K562 (cell line): ENCODE results near the gene TRIP10. TPM values are rescaled to one million over a fixed set of nuclear protein-coding genes. Genes with fewer than 3 reads are reported as not detected.

Experiments used
- ATAC-seq: fragments of 200-7000 bp; cut with Tn5 transposase; 3 replicates; pipeline ENCODE4 v1.9.1; 2020; ENCODE audit warnings: moderate library complexity
- BruUV-seq: library from RNA; stranded (reverse); fragments of 400-500 nt; replicated peaks from 2 replicates; lab custom pipeline; 2021; lab: Mats Ljungman, UMichigan
- CTCF ChIA-PET: fragments of 300-600 bp; formaldehyde crosslinking; extraction: SDS; loops from one replicate; lab custom pipeline; 2021; ENCODE audit warnings: low intra/inter-chr PET ratio; lab: Yijun Ruan, JAX
- POLR2A ChIA-PET: fragments of 300-600, 350-650 bp; sonication (Branson Sonifier 250); formaldehyde crosslinking; extraction: SDS; loops from one replicate; lab custom pipeline; 2021; ENCODE audit warnings: antibody characterized with exemption, inconsistent platforms; lab: Yijun Ruan, JAX
- DNase-seq, 4 experiments: peaks; one replicate each; pipeline versions ENCODE4 v3.0.0 to v3.0.0-alpha.2; 2011 to 2018; ENCODE audit warnings: low spot score in 3 of 4, mixed read lengths in 3 of 4; ENCODE audit errors: extremely low read depth in 1 of 4
- FAIRE-seq: peaks from 2 replicates; lab custom pipeline; 2011; peaks lifted over from hg19 to GRCh38; lab: Jason Lieb, UNC
- H2AFZ ChIP-seq: 2 replicates; pipeline ENCODE4 v1.6.0; 2011; ENCODE audit warnings: low read depth, low read length, control low read depth, inconsistent platforms
- H3K27ac ChIP-seq: fragments of 200-600 bp; 3 replicates; pipeline ENCODE4 v1.8.0; 2011; ENCODE audit warnings: low read depth, mild to moderate bottlenecking, control low read depth, inconsistent platforms, low read length, moderate library complexity, mixed read lengths; ENCODE audit errors: extremely low read depth
- H3K27me3 ChIP-seq, 2 experiments: fragments of 300-600 bp in 1 of 2; 2 replicates in 1 of 2; 3 replicates in 1 of 2; pipeline versions ENCODE4 v1.6.0 to v1.8.0; 2011; ENCODE audit warnings: inconsistent platforms in 2 of 2, low read length in 2 of 2, mild to moderate bottlenecking in 1 of 2, mixed read lengths in 1 of 2, moderate library complexity in 1 of 2; ENCODE audit not compliant: control insufficient read depth in 2 of 2, insufficient read depth in 2 of 2
- H3K36me3 ChIP-seq: fragments of 300-600 bp; 3 replicates; pipeline ENCODE4 v1.8.0; 2011; ENCODE audit warnings: mild to moderate bottlenecking, low read length, inconsistent platforms; ENCODE audit not compliant: control insufficient read depth, insufficient read depth
- H3K4me1 ChIP-seq, 2 experiments: fragments of 200-600 bp in 1 of 2; replicated peaks in 1 of 2; 2 replicates in 1 of 2; 3 replicates in 1 of 2; pipeline versions ENCODE4 v1.5.1 to v1.8.0; 2011; ENCODE audit warnings: inconsistent platforms in 2 of 2, low read length in 2 of 2, mild to moderate bottlenecking in 1 of 2, mixed read lengths in 1 of 2, moderate library complexity in 1 of 2; ENCODE audit not compliant: control insufficient read depth in 2 of 2, insufficient read depth in 2 of 2
- H3K4me2 ChIP-seq: 2 replicates; pipeline ENCODE4 v1.6.1; 2011; ENCODE audit warnings: low read length, control low read depth, inconsistent platforms, mixed read lengths; ENCODE audit not compliant: insufficient read depth
- H3K4me3 ChIP-seq: fragments of 200-600 bp; sonication (generic), shearing (Covaris generic); 2 replicates; pipeline ENCODE4 v1.5.1; 2016; ENCODE audit warnings: control low read depth, inconsistent platforms
- H3K79me2 ChIP-seq: fragments of 200-600 bp; 3 replicates; pipeline ENCODE4 v1.8.0; 2011; ENCODE audit warnings: low read length, inconsistent platforms; ENCODE audit not compliant: control insufficient read depth, insufficient read depth
- H3K9ac ChIP-seq, 2 experiments: 2 replicates each; pipeline versions ENCODE4 v1.6.0 to v1.6.1; 2011; ENCODE audit warnings: low read depth in 2 of 2, low read length in 2 of 2, control low read depth in 1 of 2, inconsistent platforms in 1 of 2, mild to moderate bottlenecking in 1 of 2, mixed read lengths in 1 of 2; ENCODE audit not compliant: insufficient read depth in 1 of 2
- H3K9me1 ChIP-seq: one replicate; pipeline ENCODE4 v1.6.0; 2011; ENCODE audit warnings: inconsistent platforms, mild to moderate bottlenecking, low read length, moderate library complexity; ENCODE audit not compliant: control insufficient read depth, insufficient read depth
- H3K9me3 ChIP-seq: replicated peaks from 2 replicates; pipeline ENCODE4 v1.5.1; 2011; ENCODE audit warnings: low read depth, low read length, inconsistent platforms; ENCODE audit not compliant: control insufficient read depth, insufficient read depth
- H4K20me1 ChIP-seq: replicated peaks from 2 replicates; pipeline ENCODE4 v1.6.1; 2011; ENCODE audit warnings: low read length, inconsistent platforms, mixed read lengths; ENCODE audit not compliant: control insufficient read depth, insufficient read depth
- CHD4 ChIP-seq: fragments of 200-600 bp; sonication (generic); IDR thresholded peaks from 3 replicates; pipeline ENCODE4 v1.6.1; 2012; ENCODE audit warnings: low read depth, mild to moderate bottlenecking, mixed read lengths, low read length, inconsistent platforms; ENCODE audit not compliant: insufficient read depth, insufficient replicate concordance, poor library complexity, severe bottlenecking
- E2F6 ChIP-seq, 2 experiments: IDR thresholded peaks; 2 replicates each; pipeline ENCODE4 v1.6.1; 2011; ENCODE audit warnings: borderline replicate concordance in 1 of 2, control low read depth in 1 of 2, low read depth in 1 of 2, low read length in 1 of 2, mild to moderate bottlenecking in 1 of 2, mixed read lengths in 1 of 2, moderate library complexity in 1 of 2; ENCODE audit not compliant: insufficient read depth in 1 of 2, insufficient read length in 1 of 2, poor library complexity in 1 of 2, severe bottlenecking in 1 of 2; ENCODE audit errors: extremely low read depth in 1 of 2
- ERF ChIP-seq: fragments of 450-650 bp; formaldehyde crosslinking; IDR thresholded peaks from 2 replicates; pipeline ENCODE4 v1.4.0; 2020; ENCODE audit warnings: mild to moderate bottlenecking, mixed read lengths
- MAX ChIP-seq: sonication (generic); formaldehyde crosslinking; IDR thresholded peaks from 2 replicates; pipeline ENCODE4 v1.9.0; 2022; ENCODE audit warnings: mild to moderate bottlenecking, missing genetic modification reagents
- MYC ChIP-seq, 2 experiments: fragments of 250-450 bp in 1 of 2; sonication (Bioruptor Pico) in 1 of 2; IDR thresholded peaks; 2 replicates each; pipeline versions ENCODE4 v1.5.1 to v1.6.1; 2012 to 2021; ENCODE audit warnings: low read depth in 2 of 2, borderline replicate concordance in 1 of 2, improper control_type of control experiment in 1 of 2, low read length in 1 of 2, mild to moderate bottlenecking in 1 of 2, moderate library complexity in 1 of 2
- PRPF4 ChIP-seq: fragments of 200-400 bp; formaldehyde crosslinking; IDR thresholded peaks from one replicate; pipeline ENCODE4 v1.6.1; 2017; ENCODE audit warnings: low read length, low read depth, mild to moderate bottlenecking; ENCODE audit not compliant: insufficient read depth, poor library complexity, severe bottlenecking
- VEZF1 ChIP-seq: fragments of 200-800 bp; sonication (Bioruptor generic); IDR thresholded peaks from 2 replicates; pipeline ENCODE4 v1.6.1; 2017; ENCODE audit warnings: missing genetic modification characterization, missing compliant biosample characterization
- ZNF263 ChIP-seq: sonication (generic); formaldehyde crosslinking; IDR thresholded peaks from 2 replicates; pipeline ENCODE4 v1.8.0; 2022; ENCODE audit warnings: mild to moderate bottlenecking, missing genetic modification reagents, borderline replicate concordance
- WGBS: fragments of 100-300 bp; shearing (Covaris generic); methylation state at CpG from one replicate; pipeline ENCODE4 v1.1.6; 2016; ENCODE audit warnings: low coverage, mixed read lengths; ENCODE audit not compliant: insufficient coverage; ENCODE audit errors: missing lambda C conversion rate; 5-methylcytosine and 5-hydroxymethylcytosine counted together
- in situ Hi-C: fragments of 300-500 bp; cut with MboI; formaldehyde crosslinking; loops from 4 replicates; pipeline ENCODE4 v1.15.0; 2018; ENCODE audit warnings: inconsistent platforms, mixed read lengths
- intact Hi-C: fragments of 100-400 bp; cut with micrococcal nuclease; formaldehyde crosslinking; loops from 2 replicates; pipeline ENCODE4 v1.14.2; 2022
- polyA plus RNA-seq, 8 experiments: library from polyadenylated mRNA; depleted of rRNA in 4 of 8; stranded (reverse) in 5 of 8; unstranded in 3 of 8; fragments of >200 nt; fragmentation: Nextera tagmentation in 2 of 8; fragmentation: Illumina TruSeq in 1 of 8; extraction: Ambion mirVana in 2 of 8; extraction: Trizol in 1 of 8; gene quantifications; 2 replicates each; pipeline versions ENCODE4 v1.2.1 to v1.2.3, GENCODE V29; 2011 to 2014; ENCODE audit warnings: inconsistent platforms in 1 of 8, missing spikeins in 1 of 8
- total RNA-seq, 7 experiments: library from RNA; depleted of rRNA in 6 of 7; stranded (reverse); fragments of >200 nt in 6 of 7; fragmentation: Illumina TruSeq in 2 of 7; extraction: Trizol in 2 of 7; gene quantifications; 2 replicates each; pipeline versions ENCODE4 v1.2.1 to v1.2.3, GENCODE V29; 2011 to 2021; ENCODE audit warnings: low replicate concordance in 1 of 7

TRIP10 gene
- total and polyA plus RNA-seq, 9 of the 15 experiments (the other 6 are each of a cell fraction or from before 2014, with no cell fraction given), result 1.2 to 66.8 (median 36.1) TPM

GRCh38 chr19:6772028-6772865 lies 32.8 kb downstream of the TRIP10 start, which contains the start of gene VAV1:
Gene VAV1, plus strand, starts transcription at chr19:6772708. Its CDS starts 100 bp downstream, at chr19:6772808.
- Histone ChIP-seq H3K9ac (peak within 1 kb of the TSS; percentile 54 to 94), H3K4me3 (peak within 1 kb of the TSS; percentile 62), H3K27me3 (no peaks in the 10 kb centered on the region), H3K4me2 (peak within 1 kb of the TSS; percentile 90), H3K27ac (peak within 1 kb of the TSS; percentile 58), H3K9me3 (no peaks in the 10 kb centered on the region), H2AFZ (peak within 1 kb of the TSS; percentile 90), H3K79me2 (peaks cover 14% of the 10 kb centered on the region; the same call in 2 of the 3 replicates), H3K4me1 (peaks cover 0 to 32% of the 10 kb centered on the region in 2 experiments; a peak in 3 of 5 replicates), H4K20me1 (no peaks in the 10 kb centered on the region), H3K9me1 (no peaks in the 10 kb centered on the region), H3K36me3 (no peaks in the 10 kb centered on the region)
- ATAC-seq, result peak; percentile 79
- intact Hi-C loops (loop anchor here (2.0 kb wide), 1 partner anchor 35 kb away; the partner anchor contains the start of gene GPR108), in situ Hi-C loops (no loop called here)
- DNase-seq, result peak; percentile 75 to 88 (median 78)
- BruUV-seq, result no TSS peak
- ChIA-PET POLR2A (interaction anchor here (0.6 to 0.8 kb wide), 3 partner anchors 115 to 242 kb away, joined by 3 read pairs; partner anchors contain the start of genes ADGRE1 and TNFSF9), CTCF (no interaction called here)
- FAIRE-seq, result no peak
- WGBS, result 17% methylated on average over 20 of the region's 25 CpGs
- TF ChIP-seq ERF (CRISPR knock-in tag) (no peak), PRPF4 (no peak), VEZF1 (CRISPR knock-in tag) (peak; percentile 97), MYC (IDR thresholded peaks at IDR 0.05; ENCODE audit: low read depth, low read length) (peak; percentile 19; the same call in 1 of the 2 replicates), MYC (CRISPR knock-in tag; IDR thresholded peaks at IDR 0.05; ENCODE audit: borderline replicate concordance, low read depth) (no peak), E2F6 (IDR thresholded peaks at IDR 0.05; ENCODE audit: borderline replicate concordance in 1 of 2, extremely low read depth in 1 of 2, insufficient read depth in 1 of 2, insufficient read length in 1 of 2, low read depth in 1 of 2, low read length in 1 of 2, poor library complexity in 1 of 2, severe bottlenecking in 1 of 2) (peak in 1 of 2 experiments; percentile 34), MAX (CRISPR knock-in tag) (peak; percentile 46; the same call in 1 of the 2 replicates), ZNF263 (CRISPR knock-in tag) (peak; percentile 98), CHD4 (peak; percentile 81)
